ENCODE data around the gene SETDB1.
"Not testable (repeated sequence)": the region's sequence is repeated elsewhere in the genome, so short reads cannot be mapped to it uniquely, and the experiment has no call there.

Gene SETDB1

DNA sequence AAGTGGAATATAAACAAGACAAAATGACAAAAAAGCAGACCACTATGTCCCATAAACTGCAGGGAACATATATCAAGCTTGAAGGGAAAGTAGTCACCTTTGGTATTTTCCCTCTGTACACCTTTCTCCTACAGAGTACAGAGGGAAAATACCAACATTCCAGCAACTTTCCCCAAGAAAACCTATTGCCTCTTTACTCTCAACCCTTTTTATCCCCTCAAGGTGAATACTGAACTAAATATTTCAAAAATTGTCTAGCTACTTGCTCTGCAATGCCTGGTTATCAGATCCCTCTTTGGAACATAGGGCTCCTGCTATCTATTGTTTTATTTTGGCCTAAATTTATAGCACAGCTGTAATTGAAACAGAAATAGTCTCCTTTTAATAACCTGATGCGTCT, 23.4 kb upstream of the SETDB1 start:
- H3K9me3 ChIP-seq (ENCODE audit: control insufficient read depth, low read length), result no peaks in the 10 kb centered on the region
- no peaks in the 10 kb centered on the region for H3K27me3 ChIP-seq (replicated peaks; ENCODE audit: control insufficient read depth, insufficient read depth, low read length)
- no peaks in the 10 kb centered on the region for H3K4me1 ChIP-seq (ENCODE audit: control insufficient read depth, insufficient read depth, low read length)
- no peak overlapping the region for H3K9ac ChIP-seq (ENCODE audit: low read length)
- no peak overlapping the region for H3K4me3 ChIP-seq (ENCODE audit: low read length)
- H3K36me3 ChIP-seq (ENCODE audit: control insufficient read depth, insufficient read depth, low read length, severe bottlenecking), result no peaks in the 10 kb centered on the region
- DNase-seq (ENCODE audit: low read depth), result no peak

DNA sequence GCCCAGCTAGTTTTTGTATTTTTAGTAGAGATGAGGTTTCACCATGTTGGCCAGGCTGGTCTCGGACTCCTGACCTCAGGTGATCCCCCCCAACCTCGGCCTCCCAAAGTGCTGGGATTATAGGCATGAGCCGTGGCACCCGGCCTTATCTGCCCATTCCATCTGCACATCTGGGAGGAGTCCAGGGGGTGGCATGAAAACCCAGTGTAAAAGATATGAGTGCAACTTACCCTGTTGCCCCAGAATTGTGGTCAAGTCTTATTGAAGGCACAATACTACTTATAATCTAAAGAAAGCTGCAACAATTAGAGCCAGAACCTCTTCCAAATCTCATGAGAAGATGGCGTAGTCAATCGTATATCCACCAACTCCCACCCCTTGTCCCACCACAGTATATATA, 20.9 kb upstream of the SETDB1 start:
- no peak for DNase-seq (ENCODE audit: low read depth)
- no peak overlapping the region for H3K4me3 ChIP-seq (ENCODE audit: low read length)
- no peaks in the 10 kb centered on the region for H3K9me3 ChIP-seq (ENCODE audit: control insufficient read depth, low read length)
- H3K36me3 ChIP-seq (ENCODE audit: control insufficient read depth, insufficient read depth, low read length, severe bottlenecking), result no peaks in the 10 kb centered on the region
- no peak overlapping the region for H3K9ac ChIP-seq (ENCODE audit: low read length)
- no peaks in the 10 kb centered on the region for H3K27me3 ChIP-seq (replicated peaks; ENCODE audit: control insufficient read depth, insufficient read depth, low read length)
- no peaks in the 10 kb centered on the region for H3K4me1 ChIP-seq (ENCODE audit: control insufficient read depth, insufficient read depth, low read length)

DNA sequence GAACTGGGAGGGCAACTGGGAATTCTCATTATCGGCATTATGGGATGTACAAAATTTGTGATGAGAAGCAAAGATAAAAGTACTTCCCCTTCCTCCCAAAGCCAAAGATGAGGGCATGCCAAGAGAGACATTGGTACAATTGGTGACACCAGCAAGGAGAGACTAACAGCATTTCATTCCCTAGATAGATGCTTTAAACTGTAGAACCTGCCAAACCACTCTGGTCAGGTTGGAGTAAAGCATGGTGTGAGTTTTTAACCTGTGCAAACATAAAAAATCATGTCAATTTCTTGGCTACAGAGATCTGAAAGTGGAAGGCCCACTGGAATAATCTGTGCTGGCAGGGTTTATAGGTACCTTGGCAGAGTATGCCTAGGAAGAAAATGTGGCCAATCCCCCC, 19.8 kb upstream of the SETDB1 start:
- DNase-seq (ENCODE audit: low read depth), result no peak
- Histone ChIP-seq H3K4me3 (ENCODE audit: low read length) (no peak overlapping the region), H3K9ac (ENCODE audit: low read length) (no peak overlapping the region), H3K9me3 (ENCODE audit: control insufficient read depth, low read length) (no peaks in the 10 kb centered on the region), H3K4me1 (ENCODE audit: control insufficient read depth, insufficient read depth, low read length) (no peaks in the 10 kb centered on the region), H3K36me3 (ENCODE audit: control insufficient read depth, insufficient read depth, low read length, severe bottlenecking) (no peaks in the 10 kb centered on the region), H3K27me3 (replicated peaks; ENCODE audit: control insufficient read depth, insufficient read depth, low read length) (no peaks in the 10 kb centered on the region)

DNA sequence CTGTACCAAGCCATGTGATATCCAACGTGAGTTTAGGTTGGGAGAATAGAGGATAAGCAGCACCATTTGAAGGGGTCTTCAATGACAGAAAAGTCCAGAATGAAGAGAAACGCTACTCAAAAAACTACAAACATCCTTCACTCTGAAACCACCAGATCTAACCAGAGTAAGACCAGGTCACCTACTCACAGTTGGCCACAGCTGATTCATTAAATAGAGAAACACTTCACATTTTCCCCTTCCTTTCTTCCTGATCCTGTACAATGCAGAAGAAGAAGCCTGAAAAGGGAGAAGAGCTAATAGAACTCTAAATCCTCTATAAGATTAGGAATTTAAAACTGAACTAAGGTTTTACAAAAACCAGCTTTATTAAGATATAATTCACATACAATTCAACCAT, 19.4 kb upstream of the SETDB1 start:
- no peak for DNase-seq (ENCODE audit: low read depth)
- H3K4me3 ChIP-seq (ENCODE audit: low read length), result no peak overlapping the region
- H3K27me3 ChIP-seq (replicated peaks; ENCODE audit: control insufficient read depth, insufficient read depth, low read length), result no peaks in the 10 kb centered on the region
- no peaks in the 10 kb centered on the region for H3K9me3 ChIP-seq (ENCODE audit: control insufficient read depth, low read length)
- no peaks in the 10 kb centered on the region for H3K36me3 ChIP-seq (ENCODE audit: control insufficient read depth, insufficient read depth, low read length, severe bottlenecking)
- H3K9ac ChIP-seq (ENCODE audit: low read length), result no peak overlapping the region
- H3K4me1 ChIP-seq (ENCODE audit: control insufficient read depth, insufficient read depth, low read length), result no peaks in the 10 kb centered on the region

DNA sequence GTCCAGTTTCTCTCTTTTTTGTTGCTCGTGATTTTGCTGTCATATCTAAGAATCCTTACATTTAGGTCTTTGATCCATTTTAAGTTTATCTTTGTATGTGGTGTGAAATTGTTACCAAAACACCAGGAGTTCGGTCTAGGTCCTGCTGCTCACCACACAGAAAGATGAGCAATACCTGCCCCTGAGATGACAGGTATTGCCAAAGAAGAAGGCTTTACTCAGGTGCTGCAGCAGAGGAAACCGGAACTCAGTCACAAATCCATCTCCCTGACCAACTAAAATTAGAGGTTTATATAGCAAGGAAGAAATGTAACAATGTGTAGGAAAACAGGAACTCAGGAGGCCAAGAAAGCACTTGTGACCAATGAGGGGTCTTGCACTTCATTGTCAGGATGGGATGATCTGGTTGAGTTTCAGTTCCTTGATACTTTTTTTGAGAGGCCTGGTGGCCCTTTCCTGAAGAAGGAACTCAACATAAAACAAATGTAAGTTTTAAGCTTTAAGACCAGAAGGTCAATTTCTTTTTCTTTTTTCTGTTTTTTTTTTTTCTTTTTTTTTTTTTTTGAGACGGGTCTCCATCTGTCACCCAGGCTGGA, 16.5 kb upstream of the SETDB1 start:
- Histone ChIP-seq H3K9me3 (ENCODE audit: control insufficient read depth, low read length) (no peaks in the 10 kb centered on the region), H3K4me1 (ENCODE audit: control insufficient read depth, insufficient read depth, low read length) (no peaks in the 10 kb centered on the region), H3K4me3 (ENCODE audit: low read length) (no peak overlapping the region), H3K36me3 (ENCODE audit: control insufficient read depth, insufficient read depth, low read length, severe bottlenecking) (no peaks in the 10 kb centered on the region), H3K9ac (ENCODE audit: low read length) (no peak overlapping the region), H3K27me3 (replicated peaks; ENCODE audit: control insufficient read depth, insufficient read depth, low read length) (no peaks in the 10 kb centered on the region)
- DNase-seq (ENCODE audit: low read depth), result no peak

DNA sequence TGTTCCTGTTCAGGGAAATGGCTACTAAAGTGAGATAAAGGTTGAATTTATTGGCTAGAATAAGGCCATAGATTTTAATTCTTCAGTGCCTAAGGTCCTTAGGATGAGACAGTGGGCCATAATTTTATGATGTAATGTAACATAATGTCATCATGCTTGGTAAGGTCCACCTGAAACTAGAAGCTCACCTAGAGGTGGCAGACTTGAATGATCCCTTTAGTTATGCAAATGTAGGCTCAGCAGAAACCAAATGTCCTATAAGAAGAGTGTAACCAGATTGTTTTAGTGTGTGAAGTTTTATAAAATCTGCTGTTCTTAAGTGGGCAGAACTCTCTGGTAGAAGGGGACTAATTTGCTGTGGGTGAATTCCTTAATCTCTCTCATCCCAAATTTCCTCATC, 13.5 kb upstream of the SETDB1 start:
- Histone ChIP-seq H3K9me3 (ENCODE audit: control insufficient read depth, low read length) (no peaks in the 10 kb centered on the region), H3K4me3 (ENCODE audit: low read length) (no peak overlapping the region), H3K36me3 (ENCODE audit: control insufficient read depth, insufficient read depth, low read length, severe bottlenecking) (no peaks in the 10 kb centered on the region), H3K4me1 (ENCODE audit: control insufficient read depth, insufficient read depth, low read length) (no peaks in the 10 kb centered on the region), H3K27me3 (replicated peaks; ENCODE audit: control insufficient read depth, insufficient read depth, low read length) (no peaks in the 10 kb centered on the region), H3K9ac (ENCODE audit: low read length) (no peak overlapping the region)
- no peak for DNase-seq (ENCODE audit: low read depth)

DNA sequence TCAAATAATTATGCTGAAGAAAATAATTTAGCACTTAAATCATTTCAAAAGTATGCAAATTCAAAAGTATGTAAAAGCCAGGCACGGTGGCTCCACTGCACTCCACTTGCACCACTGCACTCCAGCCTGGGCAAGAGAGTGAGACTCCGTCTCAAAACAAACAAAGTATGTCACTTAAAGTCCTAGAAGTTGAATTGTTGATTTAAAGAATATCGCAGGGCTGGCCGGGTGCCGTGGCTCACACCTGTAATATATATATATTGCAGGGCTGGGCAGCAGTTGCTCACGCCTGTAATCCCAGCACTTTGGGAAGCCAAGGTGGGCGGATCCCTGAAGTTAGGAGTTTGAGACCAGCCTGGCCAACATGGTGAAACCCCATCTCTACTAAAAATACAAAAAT, 8.8 kb upstream of the SETDB1 start:
- H3K9me3 ChIP-seq (ENCODE audit: control insufficient read depth, low read length), result no peaks in the 10 kb centered on the region
- H3K9ac ChIP-seq (ENCODE audit: low read length), result no peak overlapping the region
- DNase-seq (ENCODE audit: low read depth), result no peak
- no peaks in the 10 kb centered on the region for H3K27me3 ChIP-seq (replicated peaks; ENCODE audit: control insufficient read depth, insufficient read depth, low read length)
- H3K4me1 ChIP-seq (ENCODE audit: control insufficient read depth, insufficient read depth, low read length), result no peaks in the 10 kb centered on the region
- no peaks in the 10 kb centered on the region for H3K36me3 ChIP-seq (ENCODE audit: control insufficient read depth, insufficient read depth, low read length, severe bottlenecking)
- H3K4me3 ChIP-seq (ENCODE audit: low read length), result no peak overlapping the region

DNA sequence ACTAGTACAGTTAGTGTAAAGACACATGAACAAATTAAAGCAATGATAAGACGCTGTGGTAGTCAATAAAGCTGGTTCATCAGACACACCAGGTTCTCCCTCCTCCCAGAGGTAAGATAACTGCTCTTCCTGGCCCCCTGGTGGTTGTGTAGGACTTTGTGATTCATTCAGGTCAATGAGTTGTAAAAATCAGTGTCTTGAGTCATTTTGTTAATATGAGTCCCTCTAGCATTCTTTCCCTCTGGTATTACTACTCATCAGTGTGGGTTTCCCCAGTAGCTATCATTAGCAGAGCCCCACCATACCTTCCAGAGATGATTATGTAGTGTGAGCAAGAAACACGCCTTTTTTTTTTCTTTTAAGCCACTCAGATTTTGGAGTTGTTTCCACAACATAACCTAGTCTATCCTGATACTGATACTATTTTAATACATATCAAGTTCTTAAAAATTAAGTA, 3.6 kb upstream of the SETDB1 start:
- peak; percentile 93 for DNase-seq (ENCODE audit: low read depth)
- no peaks in the 10 kb centered on the region for H3K9me3 ChIP-seq (ENCODE audit: control insufficient read depth, low read length)
- peaks cover 13% of the 10 kb centered on the region for H3K4me1 ChIP-seq (ENCODE audit: control insufficient read depth, insufficient read depth, low read length)
- no peaks in the 10 kb centered on the region for H3K36me3 ChIP-seq (ENCODE audit: control insufficient read depth, insufficient read depth, low read length, severe bottlenecking)
- no peak overlapping the region for H3K4me3 ChIP-seq (ENCODE audit: low read length)
- H3K27me3 ChIP-seq (replicated peaks; ENCODE audit: control insufficient read depth, insufficient read depth, low read length), result no peaks in the 10 kb centered on the region
- no peak overlapping the region for H3K9ac ChIP-seq (ENCODE audit: low read length)

DNA sequence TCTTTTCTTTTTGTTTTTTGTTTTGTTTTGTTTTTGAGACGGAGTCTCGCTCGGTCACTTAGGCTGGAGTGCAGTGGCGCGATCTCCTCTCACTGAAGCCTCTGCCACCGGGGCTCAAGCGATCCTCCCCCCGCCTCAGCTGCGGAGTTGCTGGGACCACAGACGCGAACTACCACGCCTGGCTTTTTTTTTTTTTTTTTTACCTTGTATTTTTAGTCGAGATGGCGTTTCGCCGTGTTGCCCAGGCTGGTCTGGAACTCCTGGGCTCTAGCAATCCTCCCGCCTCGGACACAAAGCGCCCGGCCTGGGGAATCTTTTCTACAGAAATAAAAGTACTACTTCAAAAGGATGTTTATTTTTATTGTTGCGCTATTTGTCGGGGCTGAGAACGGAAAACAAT, 1.1 kb upstream of the SETDB1 start:
- Histone ChIP-seq H3K36me3 (ENCODE audit: control insufficient read depth, insufficient read depth, low read length, severe bottlenecking) (peaks cover 11% of the 10 kb centered on the region), H3K4me3 (ENCODE audit: low read length) (peak overlapping the region; percentile 97), H3K4me1 (ENCODE audit: control insufficient read depth, insufficient read depth, low read length) (peaks cover 20% of the 10 kb centered on the region), H3K27me3 (replicated peaks; ENCODE audit: control insufficient read depth, insufficient read depth, low read length) (no peaks in the 10 kb centered on the region), H3K9ac (ENCODE audit: low read length) (no peak overlapping the region), H3K9me3 (ENCODE audit: control insufficient read depth, low read length) (no peaks in the 10 kb centered on the region)
- no peak for DNase-seq (ENCODE audit: low read depth)

DNA sequence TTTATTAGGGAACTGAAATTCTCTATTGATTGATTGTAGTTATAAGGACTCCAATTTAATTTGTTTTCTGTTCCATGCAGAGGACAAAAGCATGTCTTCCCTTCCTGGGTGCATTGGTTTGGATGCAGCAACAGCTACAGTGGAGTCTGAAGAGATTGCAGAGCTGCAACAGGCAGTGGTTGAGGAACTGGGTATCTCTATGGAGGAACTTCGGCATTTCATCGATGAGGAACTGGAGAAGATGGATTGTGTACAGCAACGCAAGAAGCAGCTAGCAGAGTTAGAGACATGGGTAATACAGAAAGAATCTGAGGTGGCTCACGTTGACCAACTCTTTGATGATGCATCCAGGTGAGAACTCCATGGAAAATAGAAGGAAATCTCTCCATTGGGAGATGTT, 1.5 kb downstream of the SETDB1 start:
- Histone ChIP-seq H3K9ac (ENCODE audit: low read length) (no peak overlapping the region), H3K36me3 (ENCODE audit: control insufficient read depth, insufficient read depth, low read length, severe bottlenecking) (peaks cover 35% of the 10 kb centered on the region), H3K4me3 (ENCODE audit: low read length) (no peak overlapping the region), H3K9me3 (ENCODE audit: control insufficient read depth, low read length) (peaks cover 8% of the 10 kb centered on the region), H3K4me1 (ENCODE audit: control insufficient read depth, insufficient read depth, low read length) (peaks cover 19% of the 10 kb centered on the region), H3K27me3 (replicated peaks; ENCODE audit: control insufficient read depth, insufficient read depth, low read length) (no peaks in the 10 kb centered on the region)
- no peak for DNase-seq (ENCODE audit: low read depth)

DNA sequence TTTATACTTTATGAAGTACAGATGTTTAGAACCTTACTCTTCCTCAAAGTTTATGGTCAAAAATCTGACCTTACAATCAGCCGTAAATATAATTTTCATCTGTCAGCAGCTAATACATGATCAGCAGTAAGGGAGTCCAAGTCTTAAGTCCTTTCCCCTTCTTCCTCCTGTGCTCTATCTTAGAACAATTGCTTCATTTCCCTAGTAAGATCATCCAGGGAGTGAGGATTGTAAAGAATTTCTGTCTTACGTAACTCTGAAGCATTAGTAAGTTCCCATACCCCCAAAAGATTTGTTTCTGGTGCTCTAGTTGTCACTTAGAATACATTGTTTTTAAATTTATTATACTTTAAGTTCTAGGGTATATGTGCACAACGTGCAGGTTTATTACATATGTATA, 2.1 kb downstream of the SETDB1 start:
- Histone ChIP-seq H3K36me3 (ENCODE audit: control insufficient read depth, insufficient read depth, low read length, severe bottlenecking) (peaks cover 40% of the 10 kb centered on the region), H3K4me3 (ENCODE audit: low read length) (no peak overlapping the region), H3K4me1 (ENCODE audit: control insufficient read depth, insufficient read depth, low read length) (peaks cover 16% of the 10 kb centered on the region), H3K27me3 (replicated peaks; ENCODE audit: control insufficient read depth, insufficient read depth, low read length) (no peaks in the 10 kb centered on the region), H3K9ac (ENCODE audit: low read length) (no peak overlapping the region), H3K9me3 (ENCODE audit: control insufficient read depth, low read length) (peaks cover 8% of the 10 kb centered on the region)
- DNase-seq (ENCODE audit: low read depth), result peak; percentile 47

DNA sequence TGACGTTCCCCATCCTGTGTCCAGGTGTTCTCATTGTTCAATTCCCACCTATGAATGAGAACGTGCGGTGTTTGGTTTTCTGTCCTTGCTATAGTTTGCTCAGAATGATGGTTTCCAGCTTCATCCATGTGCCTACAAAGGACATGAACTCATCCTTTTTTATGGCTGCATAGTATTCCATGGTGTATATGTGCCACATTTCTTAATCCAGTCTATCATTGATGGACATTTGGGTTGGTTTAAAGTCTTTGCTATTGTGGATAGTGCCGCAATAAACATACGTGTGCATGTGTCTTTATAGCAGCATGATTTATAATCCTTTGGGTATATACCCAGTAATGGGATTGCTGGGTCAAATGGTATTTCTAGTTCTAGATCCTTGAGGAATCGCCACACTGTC, 2.6 kb downstream of the SETDB1 start:
- H3K9me3 ChIP-seq (ENCODE audit: control insufficient read depth, low read length); H3K9ac ChIP-seq (ENCODE audit: low read length); H3K27me3 ChIP-seq (replicated peaks; ENCODE audit: control insufficient read depth, insufficient read depth, low read length); DNase-seq (ENCODE audit: low read depth); H3K4me3 ChIP-seq (ENCODE audit: low read length): not testable (repeated sequence)
- Histone ChIP-seq H3K4me1 (ENCODE audit: control insufficient read depth, insufficient read depth, low read length) (peaks cover 16% of the 10 kb centered on the region), H3K36me3 (ENCODE audit: control insufficient read depth, insufficient read depth, low read length, severe bottlenecking) (peaks cover 40% of the 10 kb centered on the region)
